Dermis microvascular lymphatic vessel endothelial cell (primary cell): ENCODE data around the gene ALS2CL. TPM values are rescaled to one million over a fixed set of nuclear protein-coding genes. Genes with fewer than 3 reads are reported as not detected.

Source experiments
- DNase-seq, 2 donors: peaks; one replicate each; pipeline versions ENCODE4 v3.0.0 to v3.0.0-alpha.2; 2010; ENCODE audit warnings: low read depth in 2 of 2
- total RNA-seq: library from RNA; depleted of rRNA; stranded (reverse); fragments of >200 nt; gene quantifications from 2 replicates; pipeline ENCODE4 v1.2.1, GENCODE V29; 2014

The ALS2CL gene
- total RNA-seq, 1 donor from 2014 or later, result 5.4 TPM

GRCh38 chr3:46716461-46717441 lies 23.3 kb upstream of the ALS2CL start:
- no peak for DNase-seq

- no peak for DNase-seq
Observed at GRCh38 chr3:46715507-46716175, 22.2 kb upstream of the ALS2CL start.

GRCh38 chr3:46714728-46715506 lies 21.4 kb upstream of the ALS2CL start:
- no peak for DNase-seq

GRCh38 chr3:46713898-46714552 lies 20.5 kb upstream of the ALS2CL start:
- no peak for DNase-seq

- no peak for DNase-seq
Observed at GRCh38 chr3:46713050-46713897, 19.8 kb upstream of the ALS2CL start.

- DNase-seq, result no peak
Observed at GRCh38 chr3:46712191-46713049, 18.9 kb upstream of the ALS2CL start.

- DNase-seq, result no peak
Observed at GRCh38 chr3:46711760-46712159, 18.3 kb upstream of the ALS2CL start.

- DNase-seq, result no peak
Observed at GRCh38 chr3:46711305-46711704, 17.8 kb upstream of the ALS2CL start.

- no peak for DNase-seq
Observed at GRCh38 chr3:46710671-46711295, 17.3 kb upstream of the ALS2CL start.

GRCh38 chr3:46710229-46710628 lies 16.8 kb upstream of the ALS2CL start:
- no peak for DNase-seq

GRCh38 chr3:46709721-46710120 lies 16.2 kb upstream of the ALS2CL start:
- no peak for DNase-seq

- no peak for DNase-seq
Observed at GRCh38 chr3:46709157-46709654, 15.7 kb upstream of the ALS2CL start.

- DNase-seq, result no peak
Observed at GRCh38 chr3:46708401-46709156, 15.1 kb upstream of the ALS2CL start.

GRCh38 chr3:46707601-46708011 lies 14.1 kb upstream of the ALS2CL start:
- no peak for DNase-seq

GRCh38 chr3:46706771-46707582 lies 13.5 kb upstream of the ALS2CL start:
- DNase-seq, result no peak

GRCh38 chr3:46705751-46706552 lies 12.5 kb upstream of the ALS2CL start:
- peak in 1 of 2 donors; percentile 62 for DNase-seq
